Body of pancreas (tissue), 4 donors: Measurements from ENCODE around the gene SLC9A9.

Source experiments
- CTCF ChIP-seq, 7 experiments: fragments of 450-650 bp in 4 of 7; fragments of 200-600 bp in 3 of 7; sonication (generic) in 3 of 7; IDR thresholded peaks; one replicate each; pipeline ENCODE4 v1.5.1; 2016 to 2019; ENCODE audit warnings: antibody characterized with exemption in 7 of 7
- POLR2A ChIP-seq, 3 donors: fragments of 450-650 bp; IDR thresholded peaks; one replicate each; pipeline ENCODE4 v1.6.1; 2016; ENCODE audit warnings: antibody characterized with exemption in 3 of 3, mild to moderate bottlenecking in 2 of 3

GRCh38 chr3:143538577-143538981 lies 309.7 kb downstream of the SLC9A9 start:
- TF ChIP-seq CTCF (IDR thresholded peaks at IDR 0.05) (no peak), POLR2A (IDR thresholded peaks at IDR 0.05) (no peak)
